ENCODE data around the gene PLD4. TPM values are rescaled to one million over a fixed set of nuclear protein-coding genes. Genes with fewer than 3 reads are reported as not detected.

The PLD4 gene, protein sequence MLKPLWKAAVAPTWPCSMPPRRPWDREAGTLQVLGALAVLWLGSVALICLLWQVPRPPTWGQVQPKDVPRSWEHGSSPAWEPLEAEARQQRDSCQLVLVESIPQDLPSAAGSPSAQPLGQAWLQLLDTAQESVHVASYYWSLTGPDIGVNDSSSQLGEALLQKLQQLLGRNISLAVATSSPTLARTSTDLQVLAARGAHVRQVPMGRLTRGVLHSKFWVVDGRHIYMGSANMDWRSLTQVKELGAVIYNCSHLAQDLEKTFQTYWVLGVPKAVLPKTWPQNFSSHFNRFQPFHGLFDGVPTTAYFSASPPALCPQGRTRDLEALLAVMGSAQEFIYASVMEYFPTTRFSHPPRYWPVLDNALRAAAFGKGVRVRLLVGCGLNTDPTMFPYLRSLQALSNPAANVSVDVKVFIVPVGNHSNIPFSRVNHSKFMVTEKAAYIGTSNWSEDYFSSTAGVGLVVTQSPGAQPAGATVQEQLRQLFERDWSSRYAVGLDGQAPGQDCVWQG
- total RNA-seq (not detected), polyA plus RNA-seq (under 1 TPM in 1 of 2 donors, not detected in 1; 0.68 TPM)

GRCh38 chr14:104924421-104925213 is at the start of gene PLD4:
Gene PLD4, plus strand, starts transcription at chr14:104924879. Its CDS starts 2,262 bp downstream, at chr14:104927141.
- Mint-ChIP-seq H3K27ac (no peak within 1 kb of the TSS), H3K27me3 (peaks cover 2 to 6% of the 10 kb centered on the region in 2 donors), H3K36me3 (no peaks in the 10 kb centered on the region), H3K4me1 (no peaks in the 10 kb centered on the region), H3K4me3 (no peak within 1 kb of the TSS), H3K9me3 (peaks cover 0 to 3% (median 0%) of the 10 kb centered on the region in 8 donors)
- no peaks in the 10 kb centered on the region for H3K9me3 ChIP-seq (ENCODE audit: control insufficient read depth in 1 of 2, low read length in 2 of 2)
- DNase-seq = no peak
- H3K4me3 ChIP-seq (ENCODE audit: low read length in 2 of 2) = no peak within 1 kb of the TSS
- H3K36me3 ChIP-seq (ENCODE audit: insufficient read depth, low read length) = no peaks in the 10 kb centered on the region
- POLR2A ChIA-PET (ENCODE audit: partially characterized antibody) = no interaction called here
- intact Hi-C loops (cut with micrococcal nuclease) = no loop called here
- H3K4me1 ChIP-seq (ENCODE audit: insufficient read depth, low read length) = no peaks in the 10 kb centered on the region
- CTCF ChIA-PET (ENCODE audit: partially characterized antibody) = no interaction called here
- no peaks in the 10 kb centered on the region for H3K27me3 ChIP-seq (ENCODE audit: insufficient read depth, low read length)
- H3K27ac ChIP-seq (ENCODE audit: low read depth, low read length) = no peak within 1 kb of the TSS

GRCh38 chr14:104875412-104875751 is 49.3 kb upstream of the PLD4 start:
- Histone ChIP-seq H3K27ac (ENCODE audit: low read depth, low read length) (no peak overlapping the region), H3K9me3 (ENCODE audit: control insufficient read depth in 1 of 2, low read length in 2 of 2) (no peaks in the 10 kb centered on the region), H3K4me3 (ENCODE audit: low read length in 2 of 2) (no peak overlapping the region), H3K4me1 (ENCODE audit: insufficient read depth, low read length) (no peaks in the 10 kb centered on the region), H3K27me3 (ENCODE audit: insufficient read depth, low read length) (no peaks in the 10 kb centered on the region), H3K36me3 (ENCODE audit: insufficient read depth, low read length) (no peaks in the 10 kb centered on the region)
- CTCF ChIA-PET (ENCODE audit: partially characterized antibody) = no interaction called here
- peaks cover 0 to 2% (median 0%) of the 10 kb centered on the region in 8 donors for H3K9me3 Mint-ChIP-seq
- no peak for DNase-seq
- peaks cover 0 to 2% of the 10 kb centered on the region in 2 donors for H3K27me3 Mint-ChIP-seq
- intact Hi-C loops (cut with micrococcal nuclease) = no loop called here
- POLR2A ChIA-PET (ENCODE audit: partially characterized antibody) = no interaction called here
- no peak overlapping the region for H3K27ac Mint-ChIP-seq
- no peaks in the 10 kb centered on the region for H3K36me3 Mint-ChIP-seq
- H3K4me1 Mint-ChIP-seq = peaks cover 0 to 10% (median 2%) of the 10 kb centered on the region in 4 donors
- no peak overlapping the region for H3K4me3 Mint-ChIP-seq

- CTCF ChIA-PET (ENCODE audit: partially characterized antibody) = no interaction called here
- Histone ChIP-seq H3K4me3 (ENCODE audit: low read length in 2 of 2) (no peak overlapping the region), H3K9me3 (ENCODE audit: control insufficient read depth in 1 of 2, low read length in 2 of 2) (no peaks in the 10 kb centered on the region), H3K27me3 (ENCODE audit: insufficient read depth, low read length) (no peaks in the 10 kb centered on the region), H3K4me1 (ENCODE audit: insufficient read depth, low read length) (no peaks in the 10 kb centered on the region), H3K27ac (ENCODE audit: low read depth, low read length) (no peak overlapping the region), H3K36me3 (ENCODE audit: insufficient read depth, low read length) (no peaks in the 10 kb centered on the region)
- Mint-ChIP-seq H3K4me3 (no peak overlapping the region), H3K27me3 (peaks cover 0 to 2% of the 10 kb centered on the region in 2 donors), H3K36me3 (no peaks in the 10 kb centered on the region), H3K27ac (no peak overlapping the region), H3K9me3 (peaks cover 0 to 2% (median 0%) of the 10 kb centered on the region in 8 donors), H3K4me1 (peaks cover 0 to 10% (median 2%) of the 10 kb centered on the region in 4 donors)
- DNase-seq = no peak
- POLR2A ChIA-PET (ENCODE audit: partially characterized antibody) = no interaction called here
- intact Hi-C loops (cut with micrococcal nuclease) = no loop called here
These were observed 48.9 kb upstream of the PLD4 start for GRCh38 chr14:104875811-104876210.

- no peaks in the 10 kb centered on the region for H3K36me3 ChIP-seq (ENCODE audit: insufficient read depth, low read length)
- ChIA-PET CTCF (ENCODE audit: partially characterized antibody) (no interaction called here), POLR2A (ENCODE audit: partially characterized antibody) (no interaction called here)
- Mint-ChIP-seq H3K4me1 (peaks cover 0 to 10% (median 2%) of the 10 kb centered on the region in 4 donors), H3K9me3 (peaks cover 0 to 2% (median 0%) of the 10 kb centered on the region in 8 donors), H3K27me3 (peaks cover 0 to 2% of the 10 kb centered on the region in 2 donors), H3K4me3 (no peak overlapping the region), H3K27ac (no peak overlapping the region), H3K36me3 (no peaks in the 10 kb centered on the region)
- no peaks in the 10 kb centered on the region for H3K9me3 ChIP-seq (ENCODE audit: control insufficient read depth in 1 of 2, low read length in 2 of 2)
- peak in 2 of 5 donors; percentile 18 to 21 for DNase-seq
- H3K27ac ChIP-seq (ENCODE audit: low read depth, low read length) = no peak overlapping the region
- intact Hi-C loops (cut with micrococcal nuclease) = no loop called here
- no peak overlapping the region for H3K4me3 ChIP-seq (ENCODE audit: low read length in 2 of 2)
- no peaks in the 10 kb centered on the region for H3K27me3 ChIP-seq (ENCODE audit: insufficient read depth, low read length)
- no peaks in the 10 kb centered on the region for H3K4me1 ChIP-seq (ENCODE audit: insufficient read depth, low read length)
These were observed 48.4 kb upstream of the PLD4 start for GRCh38 chr14:104876251-104876699.

DNA sequence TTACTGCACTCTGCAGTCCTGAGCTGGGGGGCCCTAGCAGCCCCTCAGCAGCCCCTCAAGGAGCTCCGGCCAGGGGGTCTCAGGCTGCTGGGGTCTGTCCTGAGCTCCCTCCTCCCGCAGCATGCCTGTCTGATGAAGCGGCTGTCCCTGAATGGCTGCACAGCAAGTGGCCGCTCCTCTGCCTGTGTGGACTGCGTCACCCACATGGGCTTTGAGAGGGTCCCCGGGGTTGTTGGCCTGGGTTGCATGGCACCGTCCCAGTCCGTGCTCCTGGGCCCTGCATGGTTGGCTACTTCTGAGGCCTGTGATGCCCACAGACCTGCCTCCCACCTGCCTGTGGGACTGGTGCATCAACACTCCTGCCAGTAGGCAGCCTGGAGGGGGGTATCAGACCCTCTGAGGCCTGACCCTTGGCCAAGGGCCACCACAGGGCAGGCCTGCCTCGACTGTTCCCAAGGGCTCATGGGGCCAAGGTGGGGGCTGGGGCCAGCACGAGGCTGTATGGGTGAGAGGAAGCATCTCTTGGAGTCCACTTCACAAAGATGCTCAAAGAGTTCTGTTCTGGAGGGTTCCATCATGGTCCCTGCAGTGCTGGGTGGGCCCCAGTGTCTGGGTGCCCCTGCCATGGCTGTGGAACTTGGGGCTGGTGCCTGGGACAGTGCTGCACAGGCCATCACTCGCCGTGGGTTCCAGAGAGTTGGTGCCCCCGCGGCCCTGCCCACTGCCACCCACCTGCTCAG is 47.4 kb upstream of the PLD4 start:
- Mint-ChIP-seq H3K36me3 (no peaks in the 10 kb centered on the region), H3K27ac (peak overlapping the region in 1 of 7 donors; percentile 30), H3K4me1 (peaks cover 0 to 6% (median 2%) of the 10 kb centered on the region in 4 donors), H3K27me3 (peaks cover 0 to 2% of the 10 kb centered on the region in 2 donors), H3K4me3 (no peak overlapping the region), H3K9me3 (peaks cover 0 to 2% (median 0%) of the 10 kb centered on the region in 8 donors)
- POLR2A ChIA-PET (ENCODE audit: partially characterized antibody) = no interaction called here
- H3K4me1 ChIP-seq (ENCODE audit: insufficient read depth, low read length) = no peaks in the 10 kb centered on the region
- intact Hi-C loops (cut with micrococcal nuclease) = no loop called here
- DNase-seq = peak in 1 of 5 donors; percentile 16
- CTCF ChIA-PET (ENCODE audit: partially characterized antibody) = no interaction called here
- H3K27me3 ChIP-seq (ENCODE audit: insufficient read depth, low read length) = no peaks in the 10 kb centered on the region
- H3K9me3 ChIP-seq (ENCODE audit: control insufficient read depth in 1 of 2, low read length in 2 of 2) = no peaks in the 10 kb centered on the region
- no peak overlapping the region for H3K27ac ChIP-seq (ENCODE audit: low read depth, low read length)
- no peaks in the 10 kb centered on the region for H3K36me3 ChIP-seq (ENCODE audit: insufficient read depth, low read length)
- H3K4me3 ChIP-seq (ENCODE audit: low read length in 2 of 2) = no peak overlapping the region

- Mint-ChIP-seq H3K36me3 (no peaks in the 10 kb centered on the region), H3K9me3 (peaks cover 0 to 2% (median 0%) of the 10 kb centered on the region in 8 donors), H3K4me1 (no peaks in the 10 kb centered on the region), H3K27me3 (no peaks in the 10 kb centered on the region), H3K27ac (no peak overlapping the region), H3K4me3 (no peak overlapping the region)
- no peaks in the 10 kb centered on the region for H3K27me3 ChIP-seq (ENCODE audit: insufficient read depth, low read length)
- H3K4me1 ChIP-seq (ENCODE audit: insufficient read depth, low read length) = no peaks in the 10 kb centered on the region
- POLR2A ChIA-PET (ENCODE audit: partially characterized antibody) = no interaction called here
- H3K36me3 ChIP-seq (ENCODE audit: insufficient read depth, low read length) = no peaks in the 10 kb centered on the region
- H3K27ac ChIP-seq (ENCODE audit: low read depth, low read length) = no peak overlapping the region
- CTCF ChIA-PET (ENCODE audit: partially characterized antibody) = no interaction called here
- H3K9me3 ChIP-seq (ENCODE audit: control insufficient read depth in 1 of 2, low read length in 2 of 2) = no peaks in the 10 kb centered on the region
- intact Hi-C loops (cut with micrococcal nuclease) = no loop called here
- DNase-seq = peak in 1 of 5 donors; percentile 10
- no peak overlapping the region for H3K4me3 ChIP-seq (ENCODE audit: low read length in 2 of 2)
These were observed 46.7 kb upstream of the PLD4 start for GRCh38 chr14:104877806-104878550.
